Thyroid gland (tissue), 4 donors: ENCODE results near the gene MDGA2. TPM values are rescaled to one million over a fixed set of nuclear protein-coding genes. Genes with fewer than 3 reads are reported as not detected.

Source experiments
- DNase-seq, 2 donors: peaks; one replicate each; pipeline ENCODE4 v3.0.0-alpha.2; 2019
- H3K27ac ChIP-seq, 3 donors: fragments of 200-600 bp; sonication (generic); 1 replicate in 2 of 3; 2 replicates in 1 of 3; pipeline ENCODE4 v1.5.1; 2016 to 2019; ENCODE audit warnings: mild to moderate bottlenecking in 1 of 3, moderate library complexity in 1 of 3
- H3K27me3 ChIP-seq: fragments of 200-600 bp; sonication (generic); one replicate; pipeline ENCODE4 v1.5.1; 2019
- H3K36me3 ChIP-seq, 2 donors: fragments of 200-600 bp; sonication (generic); one replicate each; pipeline ENCODE4 v1.5.1; 2016 to 2019
- H3K4me1 ChIP-seq, 2 donors: fragments of 200-600 bp; sonication (generic); one replicate each; pipeline ENCODE4 v1.5.1; 2017 to 2019
- H3K4me3 ChIP-seq, 3 donors: fragments of 200-600 bp; sonication (generic); replicated peaks in 1 of 3; 1 replicate in 2 of 3; 2 replicates in 1 of 3; pipeline ENCODE4 v1.5.1; 2016; ENCODE audit warnings: mild to moderate bottlenecking in 1 of 3
- H3K9me3 ChIP-seq: fragments of 200-600 bp; sonication (generic); one replicate; pipeline ENCODE4 v1.5.1; 2017
- POLR2A ChIP-seq, 2 donors: fragments of 450-650 bp; IDR thresholded peaks; one replicate each; pipeline ENCODE4 v1.6.1; 2017; ENCODE audit warnings: antibody characterized with exemption in 2 of 2, mild to moderate bottlenecking in 2 of 2, moderate library complexity in 1 of 2
- WGBS, 2 donors: methylation state at CpG; one replicate each; pipeline ENCODE4 v1.1.5; 2017; 5-methylcytosine and 5-hydroxymethylcytosine counted together
- intact Hi-C: fragments of 100-400 bp; cut with DNase I; formaldehyde crosslinking; loops from one replicate; pipeline ENCODE4 v1.15.1; 2023
- total RNA-seq, 4 donors: library from RNA; depleted of rRNA; stranded (reverse); fragments of >200 nt; gene quantifications; one replicate each; pipeline ENCODE4 v1.2.3, GENCODE V29; 2016
- TF ChIP-seq, protein P1 (sequence below), 6 experiments: fragments of 200-600 bp in 3 of 6; fragments of 450-650 bp in 3 of 6; sonication (generic) in 3 of 6; IDR thresholded peaks; one replicate each; pipeline ENCODE4 v1.5.1; 2016 to 2019; ENCODE audit warnings: antibody characterized with exemption in 6 of 6, mild to moderate bottlenecking in 2 of 6, inconsistent platforms in 1 of 6, moderate library complexity in 1 of 6

MDGA2 gene
- total RNA-seq, 4 donors from 2014 or later, result not detected

DNA sequence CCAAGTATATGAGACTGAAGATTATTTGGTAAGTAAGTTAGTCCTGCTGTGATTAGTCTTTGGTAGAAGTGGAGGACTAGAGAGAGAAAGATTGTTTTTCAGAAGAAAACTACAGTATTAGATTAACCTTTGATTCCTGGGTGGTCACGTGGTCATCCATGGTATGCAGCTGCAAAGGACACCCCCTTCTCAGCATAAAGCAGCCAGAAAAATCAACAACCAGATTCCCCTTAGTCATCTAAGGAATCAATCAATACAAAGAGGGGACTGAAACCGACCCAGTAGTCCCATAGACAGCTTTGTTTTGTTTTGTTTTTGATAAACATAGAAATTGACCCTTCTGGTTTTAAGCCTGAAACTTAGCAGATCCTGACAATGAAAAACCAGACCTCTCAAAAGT, 30.3 kb upstream of the MDGA2 start:
- no peak for TF ChIP-seq POLR2A (IDR thresholded peaks at IDR 0.05)
- TF ChIP-seq, protein P1, sequence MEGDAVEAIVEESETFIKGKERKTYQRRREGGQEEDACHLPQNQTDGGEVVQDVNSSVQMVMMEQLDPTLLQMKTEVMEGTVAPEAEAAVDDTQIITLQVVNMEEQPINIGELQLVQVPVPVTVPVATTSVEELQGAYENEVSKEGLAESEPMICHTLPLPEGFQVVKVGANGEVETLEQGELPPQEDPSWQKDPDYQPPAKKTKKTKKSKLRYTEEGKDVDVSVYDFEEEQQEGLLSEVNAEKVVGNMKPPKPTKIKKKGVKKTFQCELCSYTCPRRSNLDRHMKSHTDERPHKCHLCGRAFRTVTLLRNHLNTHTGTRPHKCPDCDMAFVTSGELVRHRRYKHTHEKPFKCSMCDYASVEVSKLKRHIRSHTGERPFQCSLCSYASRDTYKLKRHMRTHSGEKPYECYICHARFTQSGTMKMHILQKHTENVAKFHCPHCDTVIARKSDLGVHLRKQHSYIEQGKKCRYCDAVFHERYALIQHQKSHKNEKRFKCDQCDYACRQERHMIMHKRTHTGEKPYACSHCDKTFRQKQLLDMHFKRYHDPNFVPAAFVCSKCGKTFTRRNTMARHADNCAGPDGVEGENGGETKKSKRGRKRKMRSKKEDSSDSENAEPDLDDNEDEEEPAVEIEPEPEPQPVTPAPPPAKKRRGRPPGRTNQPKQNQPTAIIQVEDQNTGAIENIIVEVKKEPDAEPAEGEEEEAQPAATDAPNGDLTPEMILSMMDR (IDR thresholded peaks at IDR 0.05), result no peak
- H3K4me1 ChIP-seq, result no peaks in the 10 kb centered on the region
- no peak overlapping the region for H3K4me3 ChIP-seq
- no peaks in the 10 kb centered on the region for H3K36me3 ChIP-seq
- H3K27me3 ChIP-seq, result no peaks in the 10 kb centered on the region
- H3K9me3 ChIP-seq, result no peaks in the 10 kb centered on the region
- H3K27ac ChIP-seq, result no peak overlapping the region
- 66% methylated on average over 2 of the region's 2 CpGs for WGBS, 2 donors
- intact Hi-C loops, result no loop called here
- no peak for DNase-seq

- DNase-seq, result no peak
- Histone ChIP-seq H3K9me3 (no peaks in the 10 kb centered on the region), H3K27me3 (no peaks in the 10 kb centered on the region), H3K27ac (no peak overlapping the region), H3K4me3 (no peak overlapping the region), H3K4me1 (no peaks in the 10 kb centered on the region), H3K36me3 (no peaks in the 10 kb centered on the region)
- TF ChIP-seq POLR2A (IDR thresholded peaks at IDR 0.05), result no peak
- intact Hi-C loops, result no loop called here
Measured at GRCh38 chr14:47691829-47692228, 16.4 kb upstream of the MDGA2 start.

- no peaks in the 10 kb centered on the region for H3K9me3 ChIP-seq
- intact Hi-C loops, result no loop called here
- H3K4me1 ChIP-seq, result peaks cover 0 to 17% of the 10 kb centered on the region in 2 donors
- no peak overlapping the region for H3K4me3 ChIP-seq
- TF ChIP-seq POLR2A (IDR thresholded peaks at IDR 0.05), result no peak
- TF ChIP-seq, protein P1 (IDR thresholded peaks at IDR 0.05), result no peak
- H3K36me3 ChIP-seq, result no peaks in the 10 kb centered on the region
- 25 to 32% methylated on average over 1 of the region's 1 CpG for WGBS, 2 donors
- H3K27me3 ChIP-seq, result no peaks in the 10 kb centered on the region
- no peak overlapping the region for H3K27ac ChIP-seq
- DNase-seq, result no peak
Measured at GRCh38 chr14:47678993-47679392, 3.6 kb upstream of the MDGA2 start.

DNA sequence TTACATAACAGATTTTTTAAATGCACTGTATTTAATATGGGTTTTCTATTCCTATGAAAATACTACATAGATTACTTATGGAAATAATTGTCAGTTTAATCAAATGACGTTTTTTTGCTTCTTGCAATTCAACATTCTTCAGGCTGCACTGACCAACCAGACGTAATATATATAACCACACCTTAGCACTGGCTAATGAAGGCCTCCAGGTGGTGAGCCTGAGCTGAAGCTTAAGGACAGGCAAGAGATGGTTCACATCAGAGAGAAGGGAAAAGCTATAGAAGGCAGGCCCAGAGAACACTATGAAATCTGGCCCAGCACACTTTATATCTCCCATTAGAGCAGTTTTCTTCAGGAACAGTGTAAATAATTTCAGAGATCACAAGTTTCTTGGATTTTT, 2.8 kb upstream of the MDGA2 start:
- H3K27ac ChIP-seq, result no peak overlapping the region
- no peaks in the 10 kb centered on the region for H3K27me3 ChIP-seq
- 81 to 85% methylated on average over 2 of the region's 2 CpGs for WGBS, 2 donors
- H3K4me1 ChIP-seq, result peaks cover 0 to 17% of the 10 kb centered on the region in 2 donors
- no peak for DNase-seq
- no peaks in the 10 kb centered on the region for H3K36me3 ChIP-seq
- intact Hi-C loops, result no loop called here
- no peak overlapping the region for H3K4me3 ChIP-seq
- no peak for TF ChIP-seq POLR2A (IDR thresholded peaks at IDR 0.05)
- TF ChIP-seq, protein P1 (IDR thresholded peaks at IDR 0.05), result no peak
- no peaks in the 10 kb centered on the region for H3K9me3 ChIP-seq

DNA sequence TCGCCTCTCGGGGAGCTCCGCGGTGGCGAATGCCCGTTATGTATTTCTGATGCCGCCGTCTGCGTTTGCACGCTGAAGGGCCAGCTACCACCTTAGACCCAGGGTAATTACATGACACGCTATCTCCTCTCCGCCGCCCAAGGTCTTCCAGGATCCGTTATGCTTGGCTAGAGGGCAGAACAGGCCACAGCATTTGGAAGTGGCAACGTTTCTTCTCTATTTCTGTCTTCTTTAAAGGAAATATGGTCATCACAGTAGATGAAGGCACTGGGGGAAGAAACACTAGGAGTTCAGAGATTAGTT, 861 bp upstream of the MDGA2 start:
- Histone ChIP-seq H3K9me3 (no peaks in the 10 kb centered on the region), H3K4me1 (peaks cover 0 to 17% of the 10 kb centered on the region in 2 donors), H3K27ac (no peak overlapping the region), H3K27me3 (no peaks in the 10 kb centered on the region), H3K36me3 (no peaks in the 10 kb centered on the region), H3K4me3 (no peak overlapping the region)
- intact Hi-C loops, result no loop called here
- no peak for DNase-seq
- WGBS, 2 donors, result 2 to 5% methylated on average over 14 to 15 of the region's 15 CpGs
- TF ChIP-seq, protein P1 (IDR thresholded peaks at IDR 0.05), result no peak
- no peak for TF ChIP-seq POLR2A (IDR thresholded peaks at IDR 0.05)
